Mammary microvascular endothelial cell (primary cell): Measurements from ENCODE around the gene CUL1. TPM values are rescaled to one million over a fixed set of nuclear protein-coding genes. Genes with fewer than 3 reads are reported as not detected.

ENCODE experiments used
- total RNA-seq: library from RNA; depleted of rRNA; stranded (reverse); fragments of >200 nt; gene quantifications from 2 replicates; pipeline ENCODE4 v1.2.3, GENCODE V29; 2015

Gene CUL1
- 38.0 and 46.3 TPM in 2 replicates for total RNA-seq

GRCh38 chr7:148698397-148699023 is at the start of gene CUL1:
CUL1 (plus strand) TSS chr7:148698903; CDS start chr7:148730123, 31,220 bp downstream.

Other genes with a start within 250 kb of the CUL1 start
- not detected in 2 replicates for gene C7orf33, start 108.1 kb upstream of the CUL1 start, total RNA-seq
- gene EZH2, start 185.4 kb downstream of the CUL1 start, total RNA-seq, result 8.1 and 8.9 TPM in 2 replicates